Pancreas (tissue), 10 donors: ENCODE measurements around the gene PRRC2C. TPM values are rescaled to one million over a fixed set of nuclear protein-coding genes. Genes with fewer than 3 reads are reported as not detected.

ENCODE experiments used
- ATAC-seq, 4 donors: fragments of 200-7000 bp; cut with Tn5 transposase; one replicate each; pipeline versions ENCODE4 v1.8.0 to v1.9.1; 2020; ENCODE audit warnings: mild to moderate bottlenecking in 4 of 4, moderate library complexity in 4 of 4
- DNase-seq, 6 donors: peaks; one replicate each; pipeline ENCODE4 v3.0.0-alpha.2; 2020
- FAIRE-seq: peaks from 2 replicates; lab custom pipeline; 2012; peaks lifted over from hg19 to GRCh38; lab: Jason Lieb, UNC
- H3K27ac ChIP-seq, 4 donors: fragments of 200-600 bp; sonication (generic); 1 replicate in 3 of 4; 2 replicates in 1 of 4; pipeline versions ENCODE4 v1.5.0 to v1.8.0; 2020
- H3K27me3 ChIP-seq, 4 donors: fragments of 200-600 bp; one replicate each; pipeline ENCODE4 v1.8.0; 2021
- H3K36me3 ChIP-seq, 3 donors: fragments of 200-600 bp; sonication (generic) in 1 of 3; one replicate each; pipeline versions ENCODE4 v1.5.0 to v1.8.0; 2020 to 2021
- H3K4me1 ChIP-seq, 3 donors: fragments of 200-600 bp; one replicate each; pipeline ENCODE4 v1.8.0; 2021
- H3K4me3 ChIP-seq, 4 donors: fragments of 200-600 bp; sonication (generic) in 2 of 4; one replicate each; pipeline versions ENCODE4 v1.5.0 to v1.8.0; 2020 to 2021
- H3K9me3 ChIP-seq, 4 donors: fragments of 200-600 bp; one replicate each; pipeline ENCODE4 v1.8.0; 2021
- CTCF ChIP-seq, 4 donors: fragments of 200-600 bp; sonication (generic) in 3 of 4; IDR thresholded peaks; one replicate each; pipeline versions ENCODE4 v1.5.0 to v1.8.0; 2021; ENCODE audit warnings: antibody characterized with exemption in 4 of 4
- WGBS, 2 donors: extraction: QIAGEN DNeasy Blood & Tissue Kit; methylation state at CpG; one replicate each; pipeline ENCODE4 v1.1.7; 2013; 5-methylcytosine and 5-hydroxymethylcytosine counted together
- intact Hi-C, 3 donors: fragments of 100-400 bp; cut with DNase I; formaldehyde crosslinking; loops; one replicate each; pipeline versions ENCODE4 v1.11.1 to v1.14.2; 2022
- polyA plus RNA-seq, 2 donors: library from polyadenylated mRNA; stranded (reverse); fragments of 200-250 nt; gene quantifications; one replicate each; pipeline ENCODE4 v1.2.3, GENCODE V29; 2013
- total RNA-seq, 6 donors: library from RNA; stranded (reverse); fragmentation: NEBNext Ultra II Directional in 4 of 6; extraction: Animal tissue kit (Norgen Biotek cat#: 25700) in 4 of 6; gene quantifications; one replicate each; pipeline versions ENCODE4 v1.2.1 to v1.2.4, GENCODE V29; 2021 to 2023
- donor health status: healthy with polysubstance abuse.
- donor health status: DM: no; HTN: no; CAD: no; lungs with moderate emphysema.
- donor health status: DM: no; HTN: no; CAD: no.
- donor health status: control.
- donor health status: control.
- donor health status: Bipolar disorder and iron deficiency.
- donor health status: DM: yes; HTN: yes; CAD: no.
- donor health status: DM: no; HTN: no; CAD: no.
- donor health status: DM: no; HTN: no; CAD: no.
- donor health status: DM: yes; HTN: yes; CAD: no.

Gene PRRC2C
- total and polyA plus RNA-seq, 8 donors: 22.4 to 82.3 (median 48.4) TPM

GRCh38 chr1:171625225-171625624, 139.9 kb downstream of the PRRC2C start:
- Histone ChIP-seq H3K4me1 (no peaks in the 10 kb centered on the region), H3K4me3 (no peak overlapping the region), H3K36me3 (no peaks in the 10 kb centered on the region), H3K27ac (no peak overlapping the region), H3K9me3 (no peaks in the 10 kb centered on the region), H3K27me3 (no peaks in the 10 kb centered on the region)
- intact Hi-C loops: no loop called here
- no peak for TF ChIP-seq CTCF (IDR thresholded peaks at IDR 0.05)
- ATAC-seq: no peak
- no peak for FAIRE-seq
- DNase-seq: no peak
- 61 to 66% methylated on average over 1 of the region's 1 CpG for WGBS, 2 donors

DNA sequence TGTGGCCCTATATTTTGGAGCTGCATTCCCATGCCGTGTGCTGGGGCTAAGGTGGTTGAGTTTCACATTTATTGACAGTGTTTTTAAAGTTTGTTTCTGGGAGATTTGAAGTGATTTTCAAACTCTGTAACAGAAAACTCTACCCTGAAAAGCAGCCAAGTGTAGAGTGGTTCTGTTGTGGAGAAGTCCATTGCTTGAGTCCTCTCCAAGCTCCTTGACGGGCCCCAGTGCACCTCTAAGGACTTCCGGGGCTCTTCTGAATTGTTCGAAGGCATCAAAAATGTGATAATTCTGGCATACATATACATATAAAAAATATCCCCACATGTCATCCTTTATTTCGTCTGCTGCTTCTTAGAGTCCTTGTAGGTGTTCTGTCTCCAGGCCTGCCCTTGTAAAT, 141.7 kb downstream of the PRRC2C start:
- Histone ChIP-seq H3K36me3 (no peaks in the 10 kb centered on the region), H3K4me3 (no peak overlapping the region), H3K9me3 (no peaks in the 10 kb centered on the region), H3K4me1 (no peaks in the 10 kb centered on the region), H3K27me3 (no peaks in the 10 kb centered on the region), H3K27ac (no peak overlapping the region)
- DNase-seq: no peak
- no peak for FAIRE-seq
- no peak for ATAC-seq
- 67 to 79% methylated on average over 5 of the region's 5 CpGs for WGBS, 2 donors
- intact Hi-C loops: no loop called here
- TF ChIP-seq CTCF (IDR thresholded peaks at IDR 0.05): no peak

- H3K9me3 ChIP-seq: no peaks in the 10 kb centered on the region
- WGBS, 2 donors: 70 to 76% methylated on average over 2 of the region's 2 CpGs
- no peaks in the 10 kb centered on the region for H3K36me3 ChIP-seq
- ATAC-seq (no peak), DNase-seq (no peak), FAIRE-seq (no peak)
- H3K4me3 ChIP-seq: no peak overlapping the region
- H3K4me1 ChIP-seq: no peaks in the 10 kb centered on the region
- H3K27me3 ChIP-seq: no peaks in the 10 kb centered on the region
- intact Hi-C loops: no loop called here
- no peak overlapping the region for H3K27ac ChIP-seq
- no peak for TF ChIP-seq CTCF (IDR thresholded peaks at IDR 0.05)
Measured at GRCh38 chr1:171628225-171628624, 142.9 kb downstream of the PRRC2C start.

GRCh38 chr1:171635661-171636060, 150.3 kb downstream of the PRRC2C start:
- 66 to 80% methylated on average over 2 of the region's 2 CpGs for WGBS, 2 donors
- TF ChIP-seq CTCF (IDR thresholded peaks at IDR 0.05): no peak
- FAIRE-seq (no peak), ATAC-seq (no peak), DNase-seq (no peak)
- Histone ChIP-seq H3K4me1 (no peaks in the 10 kb centered on the region), H3K9me3 (no peaks in the 10 kb centered on the region), H3K4me3 (no peak overlapping the region), H3K27ac (no peak overlapping the region), H3K36me3 (no peaks in the 10 kb centered on the region), H3K27me3 (no peaks in the 10 kb centered on the region)
- intact Hi-C loops: no loop called here

DNA sequence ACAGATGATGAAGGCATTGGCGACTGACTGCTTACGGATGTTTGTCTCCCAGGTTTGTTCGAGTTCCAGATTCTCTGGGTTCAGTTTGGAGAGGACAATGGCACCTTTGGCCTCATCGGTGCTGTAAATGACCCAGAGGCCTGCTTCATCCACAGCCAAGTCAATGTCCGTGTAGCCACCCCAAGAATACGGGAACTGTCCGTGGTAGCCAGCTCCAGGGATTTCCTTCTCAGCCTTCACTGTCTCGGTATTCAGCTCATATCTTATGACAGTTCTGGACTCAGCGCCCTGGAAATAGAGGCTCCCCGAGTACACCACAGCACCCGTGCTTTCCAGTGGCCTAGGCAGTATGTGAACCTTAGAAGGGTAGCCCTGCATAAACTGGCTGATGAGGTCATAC, 150.8 kb downstream of the PRRC2C start:
- no peak overlapping the region for H3K4me3 ChIP-seq
- H3K4me1 ChIP-seq: no peaks in the 10 kb centered on the region
- intact Hi-C loops: no loop called here
- no peak overlapping the region for H3K27ac ChIP-seq
- DNase-seq (no peak), ATAC-seq (no peak), FAIRE-seq (no peak)
- WGBS, 2 donors: 58 to 72% methylated on average over 11 of the region's 11 CpGs
- no peak for TF ChIP-seq CTCF (IDR thresholded peaks at IDR 0.05)
- no peaks in the 10 kb centered on the region for H3K27me3 ChIP-seq
- no peaks in the 10 kb centered on the region for H3K36me3 ChIP-seq
- H3K9me3 ChIP-seq: no peaks in the 10 kb centered on the region
